ENCODE results near the gene NPAS3.

NPAS3 gene

GRCh38 chr14:33483110-33483509 lies 544.4 kb downstream of the NPAS3 start:
- no peak for DNase-seq

GRCh38 chr14:33483541-33483940 lies 544.9 kb downstream of the NPAS3 start:
- DNase-seq = no peak

- no peak for DNase-seq
These were observed 545.6 kb downstream of the NPAS3 start for GRCh38 chr14:33484264-33484663.

GRCh38 chr14:33486332-33486890 lies 547.7 kb downstream of the NPAS3 start:
- peak; percentile 8 for DNase-seq

- DNase-seq = no peak
These were observed 549.9 kb downstream of the NPAS3 start for GRCh38 chr14:33488582-33488981.

GRCh38 chr14:33490555-33490954 lies 551.9 kb downstream of the NPAS3 start:
- DNase-seq = no peak

GRCh38 chr14:33491112-33491511 lies 552.4 kb downstream of the NPAS3 start:
- no peak for DNase-seq

- DNase-seq = no peak
These were observed 553.8 kb downstream of the NPAS3 start for GRCh38 chr14:33492491-33492890.

- DNase-seq = no peak
These were observed 554.6 kb downstream of the NPAS3 start for GRCh38 chr14:33493266-33493665.

GRCh38 chr14:33493990-33494389 lies 555.3 kb downstream of the NPAS3 start:
- no peak for DNase-seq

- no peak for DNase-seq
These were observed 561.0 kb downstream of the NPAS3 start for GRCh38 chr14:33499687-33500086.

- DNase-seq = no peak
These were observed 565.8 kb downstream of the NPAS3 start for GRCh38 chr14:33504246-33505099.

- no peak for DNase-seq
These were observed 566.7 kb downstream of the NPAS3 start for GRCh38 chr14:33505266-33505962.

- no peak for DNase-seq
These were observed 567.3 kb downstream of the NPAS3 start for GRCh38 chr14:33505963-33506329.

- DNase-seq = no peak
These were observed 569.7 kb downstream of the NPAS3 start for GRCh38 chr14:33508126-33509062.

GRCh38 chr14:33509454-33509853 lies 570.8 kb downstream of the NPAS3 start:
- no peak for DNase-seq

GRCh38 chr14:33510063-33510481 lies 571.4 kb downstream of the NPAS3 start:
- peak; percentile 34 for DNase-seq

GRCh38 chr14:33510991-33511390 lies 572.3 kb downstream of the NPAS3 start:
- no peak for DNase-seq

GRCh38 chr14:33511851-33512640 lies 573.4 kb downstream of the NPAS3 start:
- DNase-seq = no peak

GRCh38 chr14:33515441-33515840 lies 576.8 kb downstream of the NPAS3 start:
- no peak for DNase-seq

- DNase-seq = no peak
These were observed 577.2 kb downstream of the NPAS3 start for GRCh38 chr14:33515899-33516298.

All from right kidney (tissue), 1 donor.